K562 (cell line): Measurements from ENCODE around the gene RPL26. TPM values are rescaled to one million over a fixed set of nuclear protein-coding genes. Genes with fewer than 3 reads are reported as not detected.
A peak's percentile ranks its signal among the peaks of the same experiment; 100 is the strongest.

Experiments
- CXXC5 ChIP-seq: fragments of 250-450 bp; sonication (Bioruptor Pico); IDR thresholded peaks from 2 replicates; pipeline ENCODE4 v1.8.0; 2022; ENCODE audit warnings: inconsistent platforms, mild to moderate bottlenecking, moderate library complexity
- GABPA ChIP-seq: fragments of 200-800 bp; sonication (Bioruptor generic); conservative IDR thresholded peaks from 2 replicates; pipeline ENCODE4 v1.6.1; 2016; ENCODE audit warnings: low read depth, missing genetic modification characterization, missing compliant biosample characterization
- HEY1 ChIP-seq: fragments of 250-450 bp; sonication (Bioruptor Pico); IDR thresholded peaks from 2 replicates; pipeline ENCODE4 v1.5.0; 2020; ENCODE audit warnings: mild to moderate bottlenecking, moderate library complexity, borderline replicate concordance
- KDM5B ChIP-seq: fragments of 200-600 bp; sonication (generic); IDR thresholded peaks from 2 replicates; pipeline ENCODE4 v1.6.1; 2012; ENCODE audit warnings: low read depth, mild to moderate bottlenecking, moderate library complexity, low read length, control low read depth, inconsistent platforms; ENCODE audit not compliant: insufficient replicate concordance
- KLF10 ChIP-seq: fragments of 250-450 bp; sonication (Bioruptor Pico); IDR thresholded peaks from 2 replicates; pipeline ENCODE4 v1.6.1; 2021; ENCODE audit warnings: matching md5 sums
- NFATC3 ChIP-seq: fragments of 450-650 bp; IDR thresholded peaks from 2 replicates; pipeline ENCODE4 v1.6.1; 2017; ENCODE audit warnings: mild to moderate bottlenecking
- NONO ChIP-seq, 2 experiments: fragments of 200-400 bp in 1 of 2; fragments of 450-650 bp in 1 of 2; formaldehyde crosslinking in 1 of 2; IDR thresholded peaks; 2 replicates each; pipeline ENCODE4 v1.6.1; 2017; ENCODE audit warnings: low read depth in 2 of 2, mild to moderate bottlenecking in 2 of 2, moderate library complexity in 2 of 2, low read length in 1 of 2
- RHOXF2B ChIP-seq: fragments of 250-450 bp; sonication (Bioruptor Pico); conservative IDR thresholded peaks from 2 replicates; pipeline ENCODE4 v1.5.1; 2021
- TEAD1 ChIP-seq, 2 experiments: fragments of 450-650 bp in 1 of 2; sonication (generic) in 1 of 2; formaldehyde crosslinking; IDR thresholded peaks; 2 replicates each; pipeline versions ENCODE4 v1.4.0 to v1.8.0; 2020 to 2022; ENCODE audit warnings: mild to moderate bottlenecking in 2 of 2, missing genetic modification reagents in 1 of 2
- ZC3H11A ChIP-seq: IDR thresholded peaks from 2 replicates; pipeline ENCODE4 v1.6.1; 2012; ENCODE audit warnings: low read depth, low read length, improper control_type of control experiment
- ZEB2 ChIP-seq: fragments of 450-650 bp; IDR thresholded peaks from 2 replicates; pipeline ENCODE4 v1.6.1; 2016
- ZNF444 ChIP-seq: fragments of 250-450 bp; sonication (Bioruptor Pico); IDR thresholded peaks from 2 replicates; pipeline ENCODE4 v1.4.0; 2020; ENCODE audit warnings: mild to moderate bottlenecking, moderate library complexity
- polyA plus RNA-seq, 8 experiments: library from polyadenylated mRNA; depleted of rRNA in 4 of 8; stranded (reverse) in 5 of 8; unstranded in 3 of 8; fragments of >200 nt; fragmentation: Nextera tagmentation in 2 of 8; fragmentation: Illumina TruSeq in 1 of 8; extraction: Ambion mirVana in 2 of 8; extraction: Trizol in 1 of 8; gene quantifications; 2 replicates each; pipeline versions ENCODE4 v1.2.1 to v1.2.3, GENCODE V29; 2011 to 2014; ENCODE audit warnings: inconsistent platforms in 1 of 8, missing spikeins in 1 of 8
- total RNA-seq, 7 experiments: library from RNA; depleted of rRNA in 6 of 7; stranded (reverse); fragments of >200 nt in 6 of 7; fragmentation: Illumina TruSeq in 2 of 7; extraction: Trizol in 2 of 7; gene quantifications; 2 replicates each; pipeline versions ENCODE4 v1.2.1 to v1.2.3, GENCODE V29; 2011 to 2021; ENCODE audit warnings: low replicate concordance in 1 of 7
- TF ChIP-seq, protein P1 (sequence below): fragments of 450-650 bp; IDR thresholded peaks from 2 replicates; pipeline ENCODE4 v1.7.1; 2018; ENCODE audit warnings: mild to moderate bottlenecking, low read depth; ENCODE audit not compliant: partially characterized antibody
- TF ChIP-seq, protein P2 (sequence below): sonication (generic); formaldehyde crosslinking; IDR thresholded peaks from 2 replicates; pipeline ENCODE4 v1.8.1; 2023; ENCODE audit warnings: mild to moderate bottlenecking, missing genetic modification reagents
- TF ChIP-seq, protein P3 (sequence below): fragments of 450-650 bp; IDR thresholded peaks from 2 replicates; pipeline ENCODE4 v1.6.1; 2017; ENCODE audit warnings: antibody characterized with exemption, mild to moderate bottlenecking
- TF ChIP-seq, protein P4 (sequence below), 2 experiments: fragments of 200-800 bp in 1 of 2; sonication (Bioruptor generic) in 1 of 2; sonication (generic) in 1 of 2; formaldehyde crosslinking in 1 of 2; IDR thresholded peaks in 1 of 2; conservative IDR thresholded peaks in 1 of 2; 2 replicates each; pipeline versions ENCODE4 v1.5.0 to v1.6.1; 2016 to 2020; ENCODE audit warnings: missing compliant biosample characterization in 1 of 2, missing genetic modification characterization in 1 of 2, missing genetic modification reagents in 1 of 2

Gene RPL26
- total and polyA plus RNA-seq, 9 of the 15 experiments (the other 6 are each of a cell fraction or from before 2014, with no cell fraction given) = 1,474 to 4,074 (median 2,904) TPM

DNA sequence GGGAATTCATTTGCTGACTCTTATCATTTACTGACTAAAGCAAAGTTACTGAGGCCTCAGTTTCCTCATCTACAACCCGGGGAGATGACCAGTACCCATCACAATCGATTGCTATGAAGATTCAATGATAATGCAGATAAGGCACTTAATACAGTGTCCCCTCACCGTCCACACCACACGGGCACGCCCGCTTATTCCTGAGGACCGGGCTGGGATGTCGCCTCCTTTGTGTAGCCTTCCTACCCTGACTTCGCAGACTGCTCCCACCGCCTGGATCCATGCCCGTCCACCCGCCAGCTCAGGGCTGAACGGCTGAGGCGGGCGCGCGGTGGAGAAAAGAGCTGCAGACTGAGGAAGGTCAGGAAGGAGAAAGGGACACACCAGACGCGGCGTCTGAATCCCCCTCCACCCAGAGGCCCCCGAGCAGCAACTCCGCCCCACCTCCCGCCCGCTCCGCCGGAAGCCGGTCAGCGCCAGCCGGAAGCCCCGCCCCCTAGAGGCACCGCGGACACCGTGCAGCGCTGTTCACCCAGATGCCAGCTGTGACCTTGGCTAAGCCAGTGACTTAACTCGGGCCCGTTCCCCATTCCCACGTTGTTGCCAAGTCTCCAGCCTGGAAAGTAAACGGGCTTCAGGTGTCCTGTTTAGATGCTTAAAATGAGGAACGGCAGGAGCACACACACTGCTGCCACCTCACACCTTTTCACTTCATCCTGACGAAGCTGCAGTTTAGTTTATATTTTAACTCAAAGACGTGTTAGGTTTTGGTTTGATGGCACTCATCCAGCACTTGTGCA lies 6.5 kb downstream of the RPL26 start, which contains the start of gene KRABD2 (continued):
- TF ChIP-seq TEAD1 (CRISPR knock-in tag; IDR thresholded peaks at IDR 0.05) (peak in 1 of 2 experiments; percentile 68; a peak in 2 of 4 replicates), KLF10 (CRISPR knock-in tag) (no peak), GABPA (tag) (peak; percentile 88), NFATC3 (no peak), CXXC5 (CRISPR knock-in tag) (peak; percentile 40; the same call in 1 of the 2 replicates), ZNF444 (CRISPR knock-in tag) (peak; percentile 57; the same call in 1 of the 2 replicates), ZEB2 (no peak), NONO (IDR thresholded peaks at IDR 0.05; ENCODE audit: low read depth in 2 of 2, low read length in 1 of 2) (no peak), RHOXF2B (CRISPR knock-in tag) (0 out of 2 replicates have a peak, but pooled peaks have one; percentile 66), ZC3H11A (0 out of 2 replicates have a peak, but pooled peaks have one; percentile 9), KDM5B (no peak), HEY1 (no peak)
- TF ChIP-seq, protein P1, sequence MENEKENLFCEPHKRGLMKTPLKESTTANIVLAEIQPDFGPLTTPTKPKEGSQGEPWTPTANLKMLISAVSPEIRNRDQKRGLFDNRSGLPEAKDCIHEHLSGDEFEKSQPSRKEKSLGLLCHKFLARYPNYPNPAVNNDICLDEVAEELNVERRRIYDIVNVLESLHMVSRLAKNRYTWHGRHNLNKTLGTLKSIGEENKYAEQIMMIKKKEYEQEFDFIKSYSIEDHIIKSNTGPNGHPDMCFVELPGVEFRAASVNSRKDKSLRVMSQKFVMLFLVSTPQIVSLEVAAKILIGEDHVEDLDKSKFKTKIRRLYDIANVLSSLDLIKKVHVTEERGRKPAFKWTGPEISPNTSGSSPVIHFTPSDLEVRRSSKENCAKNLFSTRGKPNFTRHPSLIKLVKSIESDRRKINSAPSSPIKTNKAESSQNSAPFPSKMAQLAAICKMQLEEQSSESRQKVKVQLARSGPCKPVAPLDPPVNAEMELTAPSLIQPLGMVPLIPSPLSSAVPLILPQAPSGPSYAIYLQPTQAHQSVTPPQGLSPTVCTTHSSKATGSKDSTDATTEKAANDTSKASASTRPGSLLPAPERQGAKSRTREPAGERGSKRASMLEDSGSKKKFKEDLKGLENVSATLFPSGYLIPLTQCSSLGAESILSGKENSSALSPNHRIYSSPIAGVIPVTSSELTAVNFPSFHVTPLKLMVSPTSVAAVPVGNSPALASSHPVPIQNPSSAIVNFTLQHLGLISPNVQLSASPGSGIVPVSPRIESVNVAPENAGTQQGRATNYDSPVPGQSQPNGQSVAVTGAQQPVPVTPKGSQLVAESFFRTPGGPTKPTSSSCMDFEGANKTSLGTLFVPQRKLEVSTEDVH = peak; percentile 78
- TF ChIP-seq, protein P2, sequence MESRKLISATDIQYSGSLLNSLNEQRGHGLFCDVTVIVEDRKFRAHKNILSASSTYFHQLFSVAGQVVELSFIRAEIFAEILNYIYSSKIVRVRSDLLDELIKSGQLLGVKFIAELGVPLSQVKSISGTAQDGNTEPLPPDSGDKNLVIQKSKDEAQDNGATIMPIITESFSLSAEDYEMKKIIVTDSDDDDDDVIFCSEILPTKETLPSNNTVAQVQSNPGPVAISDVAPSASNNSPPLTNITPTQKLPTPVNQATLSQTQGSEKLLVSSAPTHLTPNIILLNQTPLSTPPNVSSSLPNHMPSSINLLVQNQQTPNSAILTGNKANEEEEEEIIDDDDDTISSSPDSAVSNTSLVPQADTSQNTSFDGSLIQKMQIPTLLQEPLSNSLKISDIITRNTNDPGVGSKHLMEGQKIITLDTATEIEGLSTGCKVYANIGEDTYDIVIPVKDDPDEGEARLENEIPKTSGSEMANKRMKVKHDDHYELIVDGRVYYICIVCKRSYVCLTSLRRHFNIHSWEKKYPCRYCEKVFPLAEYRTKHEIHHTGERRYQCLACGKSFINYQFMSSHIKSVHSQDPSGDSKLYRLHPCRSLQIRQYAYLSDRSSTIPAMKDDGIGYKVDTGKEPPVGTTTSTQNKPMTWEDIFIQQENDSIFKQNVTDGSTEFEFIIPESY (CRISPR knock-in tag) = peak; percentile 96
- TF ChIP-seq, protein P3, sequence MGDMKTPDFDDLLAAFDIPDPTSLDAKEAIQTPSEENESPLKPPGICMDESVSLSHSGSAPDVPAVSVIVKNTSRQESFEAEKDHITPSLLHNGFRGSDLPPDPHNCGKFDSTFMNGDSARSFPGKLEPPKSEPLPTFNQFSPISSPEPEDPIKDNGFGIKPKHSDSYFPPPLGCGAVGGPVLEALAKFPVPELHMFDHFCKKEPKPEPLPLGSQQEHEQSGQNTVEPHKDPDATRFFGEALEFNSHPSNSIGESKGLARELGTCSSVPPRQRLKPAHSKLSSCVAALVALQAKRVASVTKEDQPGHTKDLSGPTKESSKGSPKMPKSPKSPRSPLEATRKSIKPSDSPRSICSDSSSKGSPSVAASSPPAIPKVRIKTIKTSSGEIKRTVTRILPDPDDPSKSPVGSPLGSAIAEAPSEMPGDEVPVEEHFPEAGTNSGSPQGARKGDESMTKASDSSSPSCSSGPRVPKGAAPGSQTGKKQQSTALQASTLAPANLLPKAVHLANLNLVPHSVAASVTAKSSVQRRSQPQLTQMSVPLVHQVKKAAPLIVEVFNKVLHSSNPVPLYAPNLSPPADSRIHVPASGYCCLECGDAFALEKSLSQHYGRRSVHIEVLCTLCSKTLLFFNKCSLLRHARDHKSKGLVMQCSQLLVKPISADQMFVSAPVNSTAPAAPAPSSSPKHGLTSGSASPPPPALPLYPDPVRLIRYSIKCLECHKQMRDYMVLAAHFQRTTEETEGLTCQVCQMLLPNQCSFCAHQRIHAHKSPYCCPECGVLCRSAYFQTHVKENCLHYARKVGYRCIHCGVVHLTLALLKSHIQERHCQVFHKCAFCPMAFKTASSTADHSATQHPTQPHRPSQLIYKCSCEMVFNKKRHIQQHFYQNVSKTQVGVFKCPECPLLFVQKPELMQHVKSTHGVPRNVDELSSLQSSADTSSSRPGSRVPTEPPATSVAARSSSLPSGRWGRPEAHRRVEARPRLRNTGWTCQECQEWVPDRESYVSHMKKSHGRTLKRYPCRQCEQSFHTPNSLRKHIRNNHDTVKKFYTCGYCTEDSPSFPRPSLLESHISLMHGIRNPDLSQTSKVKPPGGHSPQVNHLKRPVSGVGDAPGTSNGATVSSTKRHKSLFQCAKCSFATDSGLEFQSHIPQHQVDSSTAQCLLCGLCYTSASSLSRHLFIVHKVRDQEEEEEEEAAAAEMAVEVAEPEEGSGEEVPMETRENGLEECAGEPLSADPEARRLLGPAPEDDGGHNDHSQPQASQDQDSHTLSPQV = 0 out of 2 replicates have a peak, but pooled peaks have one; percentile 45
- TF ChIP-seq, protein P4, sequence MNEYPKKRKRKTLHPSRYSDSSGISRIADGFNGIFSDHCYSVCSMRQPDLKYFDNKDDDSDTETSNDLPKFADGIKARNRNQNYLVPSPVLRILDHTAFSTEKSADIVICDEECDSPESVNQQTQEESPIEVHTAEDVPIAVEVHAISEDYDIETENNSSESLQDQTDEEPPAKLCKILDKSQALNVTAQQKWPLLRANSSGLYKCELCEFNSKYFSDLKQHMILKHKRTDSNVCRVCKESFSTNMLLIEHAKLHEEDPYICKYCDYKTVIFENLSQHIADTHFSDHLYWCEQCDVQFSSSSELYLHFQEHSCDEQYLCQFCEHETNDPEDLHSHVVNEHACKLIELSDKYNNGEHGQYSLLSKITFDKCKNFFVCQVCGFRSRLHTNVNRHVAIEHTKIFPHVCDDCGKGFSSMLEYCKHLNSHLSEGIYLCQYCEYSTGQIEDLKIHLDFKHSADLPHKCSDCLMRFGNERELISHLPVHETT (CRISPR knock-in tag; conservative IDR thresholded peaks at IDR 0.05 in 1 of 2, IDR thresholded peaks at IDR 0.05 in 1 of 2) = no peak
